ENCODE results near the gene ANO7. TPM values are rescaled to one million over a fixed set of nuclear protein-coding genes. Genes with fewer than 3 reads are reported as not detected.

ANO7 gene
- 0.43 and 0.91 TPM in 2 replicates for total RNA-seq (2014; rRNA removed; shearing (Covaris generic))

- DNase-seq (ENCODE audit: low spot score) = no peak
Measured at GRCh38 chr2:241188361-241189092, at the start of gene ANO7. Gene ANO7, plus strand, starts transcription at chr2:241188677. Its CDS starts 1,387 bp downstream, at chr2:241190064.

GRCh38 chr2:241139531-241140444 is 48.7 kb upstream of the ANO7 start:
- DNase-seq (ENCODE audit: low spot score) = no peak

- DNase-seq (ENCODE audit: low spot score) = no peak
Measured at GRCh38 chr2:241140445-241140840, 48.0 kb upstream of the ANO7 start.

GRCh38 chr2:241141214-241141770 is 47.2 kb upstream of the ANO7 start:
- DNase-seq (ENCODE audit: low spot score) = no peak

GRCh38 chr2:241142063-241142462 is 46.4 kb upstream of the ANO7 start:
- DNase-seq (ENCODE audit: low spot score) = no peak

GRCh38 chr2:241142593-241142992 is 45.9 kb upstream of the ANO7 start:
- DNase-seq (ENCODE audit: low spot score) = no peak

- DNase-seq (ENCODE audit: low spot score) = no peak
Measured at GRCh38 chr2:241146286-241146685, 42.2 kb upstream of the ANO7 start.

GRCh38 chr2:241147336-241147735 is 41.1 kb upstream of the ANO7 start:
- DNase-seq (ENCODE audit: low spot score) = no peak

GRCh38 chr2:241148239-241148638 is 40.2 kb upstream of the ANO7 start:
- DNase-seq (ENCODE audit: low spot score) = no peak

GRCh38 chr2:241148891-241149674 is 39.4 kb upstream of the ANO7 start, which contains the start of gene PASK:
Gene PASK, minus strand, starts transcription at chr2:241149472. Its CDS starts 6,440 bp downstream, at chr2:241143032.
- peak; percentile 95 for DNase-seq (ENCODE audit: low spot score)

GRCh38 chr2:241149675-241149924 is 38.9 kb upstream of the ANO7 start:
- DNase-seq (ENCODE audit: low spot score) = no peak

GRCh38 chr2:241149925-241150659 is 38.4 kb upstream of the ANO7 start, which contains the start of gene PPP1R7:
Gene PPP1R7, plus strand, starts transcription at chr2:241150467. Its CDS starts 29 bp downstream, at chr2:241150496.
- peak; percentile 87 for DNase-seq (ENCODE audit: low spot score)

- DNase-seq (ENCODE audit: low spot score) = no peak
Measured at GRCh38 chr2:241150660-241151530, 37.6 kb upstream of the ANO7 start.

GRCh38 chr2:241151934-241152660 is 36.4 kb upstream of the ANO7 start:
- DNase-seq (ENCODE audit: low spot score) = no peak

GRCh38 chr2:241153616-241154015 is 34.9 kb upstream of the ANO7 start:
- DNase-seq (ENCODE audit: low spot score) = no peak

- DNase-seq (ENCODE audit: low spot score) = no peak
Measured at GRCh38 chr2:241154915-241155314, 33.6 kb upstream of the ANO7 start.

- no peak for DNase-seq (ENCODE audit: low spot score)
Measured at GRCh38 chr2:241155936-241156335, 32.5 kb upstream of the ANO7 start.

GRCh38 chr2:241156971-241157441 is 31.5 kb upstream of the ANO7 start:
- no peak for DNase-seq (ENCODE audit: low spot score)
